ENCODE results near the gene DUS2. TPM values are rescaled to one million over a fixed set of nuclear protein-coding genes. Genes with fewer than 3 reads are reported as not detected.

Gene DUS2
- total and polyA plus RNA-seq, 9 of the 15 experiments (the other 6 are each of a cell fraction or from before 2014, with no cell fraction given) = 5.8 to 22.5 (median 20.6) TPM

DNA sequence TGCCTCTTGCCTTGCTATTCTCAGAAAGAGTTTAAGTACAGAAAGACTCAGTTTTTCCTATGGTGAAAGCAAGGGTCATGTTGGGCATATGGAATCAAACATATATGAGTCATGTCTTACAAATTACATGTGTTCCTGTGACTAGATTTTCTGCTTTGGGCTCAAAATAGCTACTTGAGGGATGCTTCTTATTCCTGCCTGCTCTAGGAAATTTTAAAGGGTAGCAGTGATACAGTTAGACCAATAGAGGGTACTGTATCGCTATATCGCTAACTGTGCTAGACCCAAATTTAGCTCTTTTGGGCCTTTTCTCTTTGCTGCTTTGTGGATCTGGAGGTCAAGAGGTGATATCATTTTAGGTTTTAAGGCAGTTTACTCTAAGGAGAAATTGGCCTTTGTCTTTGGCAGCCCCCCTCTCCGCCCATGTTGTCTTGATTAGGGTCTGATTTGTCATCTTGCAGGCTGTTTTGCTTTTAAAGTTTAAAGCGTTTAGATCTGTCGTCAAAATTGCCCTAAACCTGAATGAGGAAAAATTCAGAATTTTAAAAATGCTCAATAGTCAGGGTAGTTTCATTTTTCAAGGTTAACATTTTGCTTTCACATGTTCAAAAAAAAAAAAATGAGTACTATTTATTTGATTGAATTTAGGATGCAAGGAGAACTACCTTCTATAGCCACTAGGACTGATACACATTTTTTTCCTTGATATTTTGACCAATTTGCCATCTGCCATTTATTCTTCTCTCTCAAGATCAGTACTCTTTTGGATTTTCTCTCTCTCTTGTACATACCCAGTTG is 70.9 kb downstream of the DUS2 start (continued):
- TF ChIP-seq, protein P1, sequence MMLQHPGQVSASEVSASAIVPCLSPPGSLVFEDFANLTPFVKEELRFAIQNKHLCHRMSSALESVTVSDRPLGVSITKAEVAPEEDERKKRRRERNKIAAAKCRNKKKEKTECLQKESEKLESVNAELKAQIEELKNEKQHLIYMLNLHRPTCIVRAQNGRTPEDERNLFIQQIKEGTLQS (IDR thresholded peaks at IDR 0.05) = peak; percentile 42; the same call in 1 of the 2 replicates
- TF ChIP-seq, protein P1 (CRISPR knock-in tag; conservative IDR thresholded peaks at IDR 0.05) = no peak
- no peak for TF ChIP-seq ZNF282 (CRISPR knock-in tag; IDR thresholded peaks at IDR 0.05)
- no peak for TF ChIP-seq GABPB2 (CRISPR knock-in tag; conservative IDR thresholded peaks at IDR 0.05)
- TF ChIP-seq ZEB2 (IDR thresholded peaks at IDR 0.05) = no peak
- TF ChIP-seq PRMT5 (CRISPR knock-in tag; IDR thresholded peaks at IDR 0.05) = no peak
- peak; percentile 62 for TF ChIP-seq SMARCA4 (IDR thresholded peaks at IDR 0.05)
- no peak for TF ChIP-seq ZC3H8 (IDR thresholded peaks at IDR 0.05)
- TF ChIP-seq, protein P2, sequence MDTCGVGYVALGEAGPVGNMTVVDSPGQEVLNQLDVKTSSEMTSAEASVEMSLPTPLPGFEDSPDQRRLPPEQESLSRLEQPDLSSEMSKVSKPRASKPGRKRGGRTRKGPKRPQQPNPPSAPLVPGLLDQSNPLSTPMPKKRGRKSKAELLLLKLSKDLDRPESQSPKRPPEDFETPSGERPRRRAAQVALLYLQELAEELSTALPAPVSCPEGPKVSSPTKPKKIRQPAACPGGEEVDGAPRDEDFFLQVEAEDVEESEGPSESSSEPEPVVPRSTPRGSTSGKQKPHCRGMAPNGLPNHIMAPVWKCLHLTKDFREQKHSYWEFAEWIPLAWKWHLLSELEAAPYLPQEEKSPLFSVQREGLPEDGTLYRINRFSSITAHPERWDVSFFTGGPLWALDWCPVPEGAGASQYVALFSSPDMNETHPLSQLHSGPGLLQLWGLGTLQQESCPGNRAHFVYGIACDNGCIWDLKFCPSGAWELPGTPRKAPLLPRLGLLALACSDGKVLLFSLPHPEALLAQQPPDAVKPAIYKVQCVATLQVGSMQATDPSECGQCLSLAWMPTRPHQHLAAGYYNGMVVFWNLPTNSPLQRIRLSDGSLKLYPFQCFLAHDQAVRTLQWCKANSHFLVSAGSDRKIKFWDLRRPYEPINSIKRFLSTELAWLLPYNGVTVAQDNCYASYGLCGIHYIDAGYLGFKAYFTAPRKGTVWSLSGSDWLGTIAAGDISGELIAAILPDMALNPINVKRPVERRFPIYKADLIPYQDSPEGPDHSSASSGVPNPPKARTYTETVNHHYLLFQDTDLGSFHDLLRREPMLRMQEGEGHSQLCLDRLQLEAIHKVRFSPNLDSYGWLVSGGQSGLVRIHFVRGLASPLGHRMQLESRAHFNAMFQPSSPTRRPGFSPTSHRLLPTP (IDR thresholded peaks at IDR 0.05; ENCODE audit: borderline replicate concordance, extremely low read depth, insufficient read length) = no peak
- no peak for TF ChIP-seq RBM15 (IDR thresholded peaks at IDR 0.05; ENCODE audit: insufficient read depth, low read length)
- TF ChIP-seq ADNP (tag; IDR thresholded peaks at IDR 0.05) = no peak
- TF ChIP-seq, protein P3, sequence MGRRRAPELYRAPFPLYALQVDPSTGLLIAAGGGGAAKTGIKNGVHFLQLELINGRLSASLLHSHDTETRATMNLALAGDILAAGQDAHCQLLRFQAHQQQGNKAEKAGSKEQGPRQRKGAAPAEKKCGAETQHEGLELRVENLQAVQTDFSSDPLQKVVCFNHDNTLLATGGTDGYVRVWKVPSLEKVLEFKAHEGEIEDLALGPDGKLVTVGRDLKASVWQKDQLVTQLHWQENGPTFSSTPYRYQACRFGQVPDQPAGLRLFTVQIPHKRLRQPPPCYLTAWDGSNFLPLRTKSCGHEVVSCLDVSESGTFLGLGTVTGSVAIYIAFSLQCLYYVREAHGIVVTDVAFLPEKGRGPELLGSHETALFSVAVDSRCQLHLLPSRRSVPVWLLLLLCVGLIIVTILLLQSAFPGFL (CRISPR knock-in tag; IDR thresholded peaks at IDR 0.05) = no peak
- peak; percentile 43 for TF ChIP-seq CTBP1 (IDR thresholded peaks at IDR 0.05; ENCODE audit: borderline replicate concordance)
- no peak for TF ChIP-seq SMARCB1 (IDR thresholded peaks at IDR 0.05; ENCODE audit: insufficient read length, low read depth)
- no peak for TF ChIP-seq FOS (IDR thresholded peaks at IDR 0.05; ENCODE audit: extremely low read depth, insufficient read length)
- no peak for TF ChIP-seq ZNF75A (CRISPR knock-in tag; IDR thresholded peaks at IDR 0.05)
- TF ChIP-seq, protein P4, sequence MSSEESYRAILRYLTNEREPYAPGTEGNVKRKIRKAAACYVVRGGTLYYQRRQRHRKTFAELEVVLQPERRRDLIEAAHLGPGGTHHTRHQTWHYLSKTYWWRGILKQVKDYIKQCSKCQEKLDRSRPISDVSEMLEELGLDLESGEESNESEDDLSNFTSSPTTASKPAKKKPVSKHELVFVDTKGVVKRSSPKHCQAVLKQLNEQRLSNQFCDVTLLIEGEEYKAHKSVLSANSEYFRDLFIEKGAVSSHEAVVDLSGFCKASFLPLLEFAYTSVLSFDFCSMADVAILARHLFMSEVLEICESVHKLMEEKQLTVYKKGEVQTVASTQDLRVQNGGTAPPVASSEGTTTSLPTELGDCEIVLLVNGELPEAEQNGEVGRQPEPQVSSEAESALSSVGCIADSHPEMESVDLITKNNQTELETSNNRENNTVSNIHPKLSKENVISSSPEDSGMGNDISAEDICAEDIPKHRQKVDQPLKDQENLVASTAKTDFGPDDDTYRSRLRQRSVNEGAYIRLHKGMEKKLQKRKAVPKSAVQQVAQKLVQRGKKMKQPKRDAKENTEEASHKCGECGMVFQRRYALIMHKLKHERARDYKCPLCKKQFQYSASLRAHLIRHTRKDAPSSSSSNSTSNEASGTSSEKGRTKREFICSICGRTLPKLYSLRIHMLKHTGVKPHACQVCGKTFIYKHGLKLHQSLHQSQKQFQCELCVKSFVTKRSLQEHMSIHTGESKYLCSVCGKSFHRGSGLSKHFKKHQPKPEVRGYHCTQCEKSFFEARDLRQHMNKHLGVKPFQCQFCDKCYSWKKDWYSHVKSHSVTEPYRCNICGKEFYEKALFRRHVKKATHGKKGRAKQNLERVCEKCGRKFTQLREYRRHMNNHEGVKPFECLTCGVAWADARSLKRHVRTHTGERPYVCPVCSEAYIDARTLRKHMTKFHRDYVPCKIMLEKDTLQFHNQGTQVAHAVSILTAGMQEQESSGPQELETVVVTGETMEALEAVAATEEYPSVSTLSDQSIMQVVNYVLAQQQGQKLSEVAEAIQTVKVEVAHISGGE (CRISPR knock-in tag; IDR thresholded peaks at IDR 0.05) = no peak
- TF ChIP-seq BMI1 (IDR thresholded peaks at IDR 0.05; ENCODE audit: low read length) = no peak
- no peak for TF ChIP-seq JUNB (CRISPR knock-in tag; conservative IDR thresholded peaks at IDR 0.05)
- TF ChIP-seq SOX6 (IDR thresholded peaks at IDR 0.05) = no peak; the same call in 1 of the 2 replicates
